Gastroesophageal sphincter (tissue), 3 donors: ENCODE data around the gene PEX3.

ENCODE experiments used
- EP300 ChIP-seq: sonication (generic); formaldehyde crosslinking; IDR thresholded peaks from one replicate; pipeline ENCODE4 v1.6.1; 2017; ENCODE audit warnings: antibody characterized with exemption, mild to moderate bottlenecking
- POLR2A ChIP-seq, 2 donors: fragments of 450-650 bp; IDR thresholded peaks; one replicate each; pipeline ENCODE4 v1.6.1; 2017; ENCODE audit warnings: antibody characterized with exemption in 2 of 2, mild to moderate bottlenecking in 2 of 2, moderate library complexity in 1 of 2
- POLR2AphosphoS5 ChIP-seq: sonication (generic); formaldehyde crosslinking; IDR thresholded peaks from one replicate; pipeline ENCODE4 v1.6.1; 2017; ENCODE audit warnings: antibody characterized with exemption
- TF ChIP-seq, protein P1 (sequence below), 4 experiments: fragments of 200-600 bp in 2 of 4; fragments of 450-650 bp in 2 of 4; sonication (generic) in 1 of 4; IDR thresholded peaks; one replicate each; pipeline ENCODE4 v1.5.1; 2017 to 2019; ENCODE audit warnings: antibody characterized with exemption in 4 of 4, mild to moderate bottlenecking in 2 of 4, moderate library complexity in 2 of 4

DNA sequence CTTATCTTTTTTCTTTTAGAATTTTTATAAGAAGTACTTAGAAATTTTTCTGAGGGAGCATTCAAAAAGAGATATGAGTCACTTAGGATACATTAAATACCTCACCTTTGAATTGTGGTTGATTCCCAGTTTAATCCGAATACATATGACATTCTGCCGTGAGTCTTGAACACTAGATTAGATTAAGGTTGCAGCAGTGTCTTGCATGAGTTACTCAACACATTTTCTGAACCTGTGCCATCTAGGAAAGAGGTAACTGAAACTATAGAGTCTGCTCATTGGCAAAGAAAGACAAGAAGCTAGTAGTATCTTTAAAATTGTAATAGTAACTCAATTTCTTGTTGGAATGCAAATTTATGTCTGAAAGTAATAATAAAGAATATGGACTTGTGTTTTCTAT is 14.9 kb downstream of the PEX3 start:
- TF ChIP-seq, protein P1, sequence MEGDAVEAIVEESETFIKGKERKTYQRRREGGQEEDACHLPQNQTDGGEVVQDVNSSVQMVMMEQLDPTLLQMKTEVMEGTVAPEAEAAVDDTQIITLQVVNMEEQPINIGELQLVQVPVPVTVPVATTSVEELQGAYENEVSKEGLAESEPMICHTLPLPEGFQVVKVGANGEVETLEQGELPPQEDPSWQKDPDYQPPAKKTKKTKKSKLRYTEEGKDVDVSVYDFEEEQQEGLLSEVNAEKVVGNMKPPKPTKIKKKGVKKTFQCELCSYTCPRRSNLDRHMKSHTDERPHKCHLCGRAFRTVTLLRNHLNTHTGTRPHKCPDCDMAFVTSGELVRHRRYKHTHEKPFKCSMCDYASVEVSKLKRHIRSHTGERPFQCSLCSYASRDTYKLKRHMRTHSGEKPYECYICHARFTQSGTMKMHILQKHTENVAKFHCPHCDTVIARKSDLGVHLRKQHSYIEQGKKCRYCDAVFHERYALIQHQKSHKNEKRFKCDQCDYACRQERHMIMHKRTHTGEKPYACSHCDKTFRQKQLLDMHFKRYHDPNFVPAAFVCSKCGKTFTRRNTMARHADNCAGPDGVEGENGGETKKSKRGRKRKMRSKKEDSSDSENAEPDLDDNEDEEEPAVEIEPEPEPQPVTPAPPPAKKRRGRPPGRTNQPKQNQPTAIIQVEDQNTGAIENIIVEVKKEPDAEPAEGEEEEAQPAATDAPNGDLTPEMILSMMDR (IDR thresholded peaks at IDR 0.05): no peak
- TF ChIP-seq EP300 (no peak), POLR2A (IDR thresholded peaks at IDR 0.05) (no peak), POLR2AphosphoS5 (no peak)
